H1 (cell line): ENCODE measurements around the gene KCNC3. TPM values are rescaled to one million over a fixed set of nuclear protein-coding genes. Genes with fewer than 3 reads are reported as not detected.

Experiments used
- CTCF ChIA-PET: fragments of 300-600 bp; sonication (Branson Sonifier 250); formaldehyde crosslinking; loops from one replicate; lab custom pipeline; 2021; ENCODE audit not compliant: partially characterized antibody; lab: Charles Lee
- POLR2A ChIA-PET: fragments of 300-600 bp; sonication (Branson Sonifier 250); formaldehyde crosslinking; loops from one replicate; lab custom pipeline; 2021; ENCODE audit warnings: inconsistent platforms; ENCODE audit not compliant: partially characterized antibody; lab: Charles Lee
- DNase-seq, 2 experiments: peaks; one replicate each; pipeline versions ENCODE4 v3.0.0 to v3.0.0-alpha.2; 2010 to 2022; ENCODE audit warnings: low spot score in 2 of 2, low read depth in 1 of 2, mixed read lengths in 1 of 2
- FAIRE-seq: peaks from 2 replicates; lab custom pipeline; 2011; peaks lifted over from hg19 to GRCh38; lab: Jason Lieb, UNC
- H2AFZ ChIP-seq: 2 replicates; pipeline ENCODE4 v1.8.1; 2012; ENCODE audit warnings: low read length, inconsistent platforms
- H2AK5ac ChIP-seq: 2 replicates; pipeline ENCODE4 v1.6.1; 2013; ENCODE audit warnings: low read depth, low read length
- H2BK120ac ChIP-seq: replicated peaks from 2 replicates; pipeline ENCODE3; 2013; ENCODE audit warnings: low read depth, low read length, inconsistent platforms
- H2BK12ac ChIP-seq: 2 replicates; pipeline ENCODE4 v1.6.1; 2013; ENCODE audit warnings: low read depth, low read length
- H2BK15ac ChIP-seq: 2 replicates; pipeline ENCODE4 v1.6.1; 2013; ENCODE audit warnings: low read length
- H2BK20ac ChIP-seq: 2 replicates; pipeline ENCODE4 v1.6.1; 2013; ENCODE audit warnings: low read length
- H2BK5ac ChIP-seq: 2 replicates; pipeline ENCODE4 v1.6.1; 2013; ENCODE audit warnings: low read depth, low read length
- H3K14ac ChIP-seq: 2 replicates; pipeline ENCODE4 v1.6.1; 2013; ENCODE audit warnings: inconsistent platforms; ENCODE audit not compliant: insufficient read length
- H3K18ac ChIP-seq: 2 replicates; pipeline ENCODE4 v1.6.1; 2013; ENCODE audit warnings: low read length; ENCODE audit errors: extremely low read depth
- H3K23ac ChIP-seq: 2 replicates; pipeline ENCODE4 v1.6.1; 2013; ENCODE audit warnings: inconsistent platforms; ENCODE audit not compliant: insufficient read length
- H3K23me2 ChIP-seq: 2 replicates; pipeline ENCODE4 v1.6.1; 2013; ENCODE audit warnings: low read depth, low read length
- H3K27ac ChIP-seq: 2 replicates; pipeline ENCODE4 v1.6.1; 2011; ENCODE audit warnings: low read depth, low read length, inconsistent platforms
- H3K27me3 ChIP-seq, 4 experiments: replicated peaks in 1 of 4; 1 replicate in 1 of 4; 2 replicates in 3 of 4; pipeline versions ENCODE4 v1.6.1 to v1.8.1; 2011 to 2013; ENCODE audit warnings: low read length in 3 of 4, mild to moderate bottlenecking in 3 of 4, inconsistent platforms in 2 of 4, mixed read lengths in 2 of 4, moderate library complexity in 1 of 4; ENCODE audit not compliant: control insufficient read depth in 3 of 4, insufficient read depth in 3 of 4; ENCODE audit errors: extremely low read depth in 1 of 4
- H3K36me3 ChIP-seq, 4 experiments: 2 replicates each; pipeline versions ENCODE4 v1.6.1 to v1.8.1; 2011 to 2013; ENCODE audit warnings: mild to moderate bottlenecking in 4 of 4, low read length in 3 of 4, moderate library complexity in 2 of 4, control low read depth in 1 of 4, inconsistent platforms in 1 of 4; ENCODE audit not compliant: insufficient read depth in 4 of 4, control insufficient read depth in 2 of 4
- H3K4ac ChIP-seq: replicated peaks from 2 replicates; pipeline ENCODE3; 2013; ENCODE audit warnings: low read length, low read depth, mixed read lengths, inconsistent platforms; ENCODE audit not compliant: insufficient read length
- H3K4me1 ChIP-seq, 4 experiments: replicated peaks in 1 of 4; 1 replicate in 1 of 4; 2 replicates in 3 of 4; pipeline versions ENCODE4 v1.6.1 to v1.8.1; 2011 to 2013; ENCODE audit warnings: low read length in 3 of 4, inconsistent platforms in 2 of 4, mixed read lengths in 1 of 4; ENCODE audit not compliant: insufficient read depth in 4 of 4, control insufficient read depth in 3 of 4
- H3K4me2 ChIP-seq, 2 experiments: 2 replicates each; pipeline versions ENCODE4 v1.6.1 to v1.8.1; 2011 to 2013; ENCODE audit warnings: low read depth in 2 of 2, low read length in 2 of 2, control low read depth in 1 of 2, inconsistent platforms in 1 of 2, mild to moderate bottlenecking in 1 of 2; ENCODE audit not compliant: insufficient read depth in 1 of 2
- H3K4me3 ChIP-seq, 4 experiments: fragments of 200-600, 300-600 bp in 1 of 4; sonication (generic), shearing (Covaris generic), sonication (Bioruptor Twin) in 1 of 4; 2 replicates each; pipeline versions ENCODE4 v1.5.1 to v1.8.1; 2011 to 2016; ENCODE audit warnings: low read length in 4 of 4, low read depth in 3 of 4, control low read depth in 2 of 4, inconsistent platforms in 2 of 4, mild to moderate bottlenecking in 2 of 4, mixed read lengths in 1 of 4, moderate library complexity in 1 of 4; ENCODE audit not compliant: insufficient read depth in 2 of 4; ENCODE audit errors: extremely low read depth in 1 of 4
- H3K56ac ChIP-seq: replicated peaks from 2 replicates; pipeline ENCODE3; 2013; ENCODE audit warnings: low read depth, mild to moderate bottlenecking, mixed read lengths, low read length, inconsistent platforms; ENCODE audit not compliant: insufficient read length
- H3K79me1 ChIP-seq: 2 replicates; pipeline ENCODE4 v1.6.1; 2013; ENCODE audit warnings: low read depth, low read length, control low read depth
- H3K79me2 ChIP-seq, 2 experiments: 2 replicates each; pipeline versions ENCODE4 v1.6.1 to v1.8.1; 2012 to 2013; ENCODE audit warnings: low read length in 2 of 2, mild to moderate bottlenecking in 2 of 2, inconsistent platforms in 1 of 2; ENCODE audit not compliant: insufficient read depth in 2 of 2, control insufficient read depth in 1 of 2
- H3K9ac ChIP-seq, 4 experiments: replicated peaks in 1 of 4; 1 replicate in 1 of 4; 2 replicates in 3 of 4; pipeline versions ENCODE4 v1.6.1 to v1.8.1; 2011 to 2013; ENCODE audit warnings: low read depth in 3 of 4, low read length in 3 of 4, control low read depth in 2 of 4, mild to moderate bottlenecking in 2 of 4, moderate library complexity in 2 of 4, inconsistent platforms in 1 of 4; ENCODE audit errors: extremely low read depth in 1 of 4
- H3K9me3 ChIP-seq, 2 experiments: 2 replicates each; pipeline versions ENCODE4 v1.6.1 to v1.8.1; 2012 to 2013; ENCODE audit warnings: mild to moderate bottlenecking in 2 of 2, moderate library complexity in 2 of 2, control low read depth in 1 of 2, inconsistent platforms in 1 of 2, low read depth in 1 of 2, low read length in 1 of 2, mixed read lengths in 1 of 2; ENCODE audit not compliant: insufficient read depth in 2 of 2
- H4K20me1 ChIP-seq, 2 experiments: replicated peaks in 1 of 2; 2 replicates each; pipeline versions ENCODE3 to v1.8.1; 2011 to 2013; ENCODE audit warnings: inconsistent platforms in 2 of 2, low read length in 2 of 2, mild to moderate bottlenecking in 1 of 2; ENCODE audit not compliant: insufficient read depth in 2 of 2, control insufficient read depth in 1 of 2
- H4K5ac ChIP-seq: 2 replicates; pipeline ENCODE4 v1.6.1; 2013; ENCODE audit warnings: low read length, low read depth, mixed read lengths, inconsistent platforms; ENCODE audit not compliant: insufficient read length
- H4K8ac ChIP-seq: 2 replicates; pipeline ENCODE4 v1.8.0; 2013; ENCODE audit warnings: mild to moderate bottlenecking, moderate library complexity, low read length, inconsistent platforms; ENCODE audit not compliant: insufficient read depth; ENCODE audit errors: extremely low read depth
- H4K91ac ChIP-seq: replicated peaks from 2 replicates; pipeline ENCODE3; 2013; ENCODE audit warnings: low read length, mixed read lengths, inconsistent platforms; ENCODE audit not compliant: insufficient read length
- CBX8 ChIP-seq: fragments of 300-800, 300-1000 bp; sonication (generic); IDR thresholded peaks from 2 replicates; pipeline ENCODE4 v1.7.1; 2016; ENCODE audit warnings: low read depth, low read length, borderline replicate concordance
- CHD2 ChIP-seq: IDR thresholded peaks from 2 replicates; pipeline ENCODE4 v1.6.1; 2012; ENCODE audit warnings: low read length, improper control_type of control experiment
- EGR1 ChIP-seq: IDR thresholded peaks from 2 replicates; pipeline ENCODE4 v1.6.1; 2011; ENCODE audit warnings: low read depth, low read length, borderline replicate concordance
- FOSL1 ChIP-seq: IDR thresholded peaks from 2 replicates; pipeline ENCODE4 v1.6.1; 2011; ENCODE audit warnings: mild to moderate bottlenecking, low read depth, low read length, moderate library complexity; ENCODE audit not compliant: insufficient read depth
- KDM1A ChIP-seq: fragments of 200-600, 300-600 bp; sonication (generic); IDR thresholded peaks from 2 replicates; pipeline ENCODE4 v1.7.1; 2016; ENCODE audit warnings: mild to moderate bottlenecking, low read length, borderline replicate concordance
- KDM4A ChIP-seq: IDR thresholded peaks from one replicate; pipeline ENCODE4 v1.7.1; 2012; ENCODE audit warnings: low read depth, mild to moderate bottlenecking, moderate library complexity, low read length, inconsistent platforms; ENCODE audit not compliant: severe bottlenecking
- PHF8 ChIP-seq: fragments of 200-600 bp; sonication (generic); conservative IDR thresholded peaks from 2 replicates; pipeline ENCODE4 v1.7.1; 2012; ENCODE audit warnings: low read depth, mild to moderate bottlenecking, inconsistent platforms, low read length, moderate library complexity
- POLR2A ChIP-seq, 2 experiments: IDR thresholded peaks; 1 replicate in 1 of 2; 2 replicates in 1 of 2; pipeline ENCODE4 v1.6.1; 2011; ENCODE audit warnings: low read depth in 2 of 2, low read length in 2 of 2, mild to moderate bottlenecking in 2 of 2; ENCODE audit errors: control extremely low read depth in 1 of 2
- POU5F1 ChIP-seq: IDR thresholded peaks from 2 replicates; pipeline ENCODE4 v1.6.1; 2011; ENCODE audit warnings: low read depth, mild to moderate bottlenecking, low read length, moderate library complexity
- RBBP5 ChIP-seq: IDR thresholded peaks from 2 replicates; pipeline ENCODE4 v1.7.1; 2012; ENCODE audit warnings: low read depth, mild to moderate bottlenecking, inconsistent platforms, low read length, moderate library complexity, borderline replicate concordance
- SRF ChIP-seq: IDR thresholded peaks from 2 replicates; pipeline ENCODE4 v1.6.1; 2011; ENCODE audit warnings: mild to moderate bottlenecking, low read depth, low read length, moderate library complexity
- TBP ChIP-seq: IDR thresholded peaks from 2 replicates; pipeline ENCODE4 v1.6.1; 2011; ENCODE audit warnings: low read depth, low read length, improper control_type of control experiment
- WGBS, 2 experiments: shearing (Covaris generic) in 1 of 2; methylation state at CpG; one replicate each; pipeline versions ENCODE4 v1.1.6 to v1.1.7; 2013 to 2015; ENCODE audit warnings: low lambda C conversion rate in 2 of 2, mixed read lengths in 2 of 2, inconsistent platforms in 1 of 2, low coverage in 1 of 2, missing lambda C conversion rate in 1 of 2; ENCODE audit not compliant: insufficient replicate concordance in 2 of 2, insufficient coverage in 1 of 2, insufficient read length in 1 of 2; ENCODE audit errors: extremely low coverage in 1 of 2, missing lambda C conversion rate in 1 of 2; 5-methylcytosine and 5-hydroxymethylcytosine counted together
- polyA plus RNA-seq, 7 experiments: library from polyadenylated mRNA; depleted of rRNA in 3 of 7; stranded (reverse) in 5 of 7; unstranded in 2 of 7; fragments of >200 nt in 5 of 7; fragments of 200-250 nt in 2 of 7; gene quantifications; 1 replicate in 5 of 7; 2 replicates in 1 of 7; 4 replicates in 1 of 7; pipeline versions ENCODE4 v1.2.1 to v1.2.3, GENCODE V29; 2011 to 2013; ENCODE audit warnings: missing spikeins in 2 of 7, mixed read lengths in 2 of 7
- total RNA-seq: library from RNA; stranded (reverse); fragmentation: NEBNext Ultra II Directional; extraction: Animal tissue kit (Norgen Biotek cat#: 25700); gene quantifications from 2 replicates; pipeline ENCODE4 v1.2.1, GENCODE V29; 2021

Gene KCNC3
- total and polyA plus RNA-seq, 2 of the 8 experiments (the other 6 are each of a cell fraction or from before 2014, with no cell fraction given) = 3.9 to 7.2 TPM

- H3K79me1 ChIP-seq = no peaks in the 10 kb centered on the region; the same call in 1 of the 2 replicates
- H2BK120ac ChIP-seq = no peak overlapping the region
- no peak overlapping the region for H2BK12ac ChIP-seq
- no peaks in the 10 kb centered on the region for H3K79me2 ChIP-seq
- H3K4me2 ChIP-seq = no peak overlapping the region
- no peak overlapping the region for H2AK5ac ChIP-seq
- no peak overlapping the region for H2BK5ac ChIP-seq
- H3K36me3 ChIP-seq = peaks cover 4 to 26% (median 16%) of the 10 kb centered on the region in 4 experiments
- H3K9ac ChIP-seq = no peak overlapping the region
- H3K56ac ChIP-seq = no peak overlapping the region
- H4K8ac ChIP-seq = no peak overlapping the region
- H3K4ac ChIP-seq = no peak overlapping the region
- peaks cover 3% of the 10 kb centered on the region; the same call in 1 of the 2 replicates for H3K23me2 ChIP-seq
- CTCF ChIA-PET = interaction anchor here (1.1 to 2.2 kb wide), 3 partner anchors 30 to 146 kb away, joined by 3 to 6 read pairs (median 3); no protein-coding TSS in a partner anchor
- peaks cover 9 to 10% of the 10 kb centered on the region in 2 experiments; a peak in 2 of 4 replicates for H3K9me3 ChIP-seq
- POLR2A ChIA-PET = interaction anchor here (0.8 to 1.0 kb wide), 2 partner anchors 22 to 58 kb away, joined by 3 to 4 read pairs; no protein-coding TSS in a partner anchor
- DNase-seq (no peak), FAIRE-seq (no peak)
- no peak overlapping the region for H3K14ac ChIP-seq
- no peak overlapping the region for H2BK20ac ChIP-seq
- no peak overlapping the region for H4K91ac ChIP-seq
- H3K4me3 ChIP-seq = no peak overlapping the region
- H3K4me1 ChIP-seq = peaks cover 0 to 20% (median 4%) of the 10 kb centered on the region in 4 experiments; a peak in 5 of 7 replicates
- H4K20me1 ChIP-seq = peaks cover 0 to 4% of the 10 kb centered on the region in 2 experiments
- no peak overlapping the region for H2BK15ac ChIP-seq
- no peak overlapping the region for H3K27ac ChIP-seq
- no peaks in the 10 kb centered on the region for H3K27me3 ChIP-seq
- H3K23ac ChIP-seq = no peak overlapping the region
- 90% methylated on average over 5 of the region's 5 CpGs; no CpG with 5 or more reads in 1 of the 2 experiments for WGBS, 2 experiments
- H2AFZ ChIP-seq = no peak overlapping the region
- H4K5ac ChIP-seq = no peak overlapping the region
- no peak overlapping the region for H3K18ac ChIP-seq
- no peak for TF ChIP-seq FOSL1
- TF ChIP-seq CHD2 = no peak
- no peak for TF ChIP-seq RBBP5
- TF ChIP-seq TBP = no peak
- no peak for TF ChIP-seq SRF
- TF ChIP-seq CBX8 = no peak
- TF ChIP-seq PHF8 = no peak
- no peak for TF ChIP-seq KDM4A
- TF ChIP-seq POU5F1 = no peak
- TF ChIP-seq EGR1 = no peak
- no peak for TF ChIP-seq KDM1A
- no peak for TF ChIP-seq POLR2A (IDR thresholded peaks at IDR 0.05; ENCODE audit: control extremely low read depth in 1 of 2, low read depth in 2 of 2, low read length in 2 of 2)
Measured at GRCh38 chr19:50288954-50289353, 40.2 kb downstream of the KCNC3 start.
